Heart left ventricle (tissue), 13 donors: ENCODE results near the gene TMEM229B.

Source experiments
- CTCF ChIP-seq, 12 donors: fragments of 200-600 bp; sonication (generic) in 4 of 12; IDR thresholded peaks; one replicate each; pipeline versions ENCODE4 v1.5.0 to v1.8.0; 2018 to 2022; ENCODE audit warnings: antibody characterized with exemption in 12 of 12, mild to moderate bottlenecking in 5 of 12
- POLR2A ChIP-seq, 2 donors: fragments of 450-650 bp; IDR thresholded peaks; one replicate each; pipeline ENCODE4 v1.6.1; 2017; ENCODE audit warnings: antibody characterized with exemption in 2 of 2, mild to moderate bottlenecking in 2 of 2, moderate library complexity in 2 of 2
- donor health status: ischemic (EF 13 %, LVEDD 7.1; RV severe dilation, severe dysfunction).
- donor health status: DM: no; HTN: yes; CAD: no.
- donor health status: DM: no; HTN: no; CAD: no.
- donor health status: ischemic (EF 25% LVEDD 6.9; RV normal size, moderate dysfunction).
- donor health status: ischemic (EF 25% LVEDD 5.7; RV mildly dilated, moderate dysfunction).
- donor health status: ischemic (EF 35%, LVEDD 5.7; RV mildly dilated, moderate dysfunction).
- donor health status: nonischemic (EF 11% LVEDD 7.7; RV severe dilation, severe dysfunction).
- donor health status: DM: yes; HTN: yes; CAD: no.
- donor health status: PGD.
- donor health status: ischemic (EF 29% LVEDD 5.4; RV normal size, mild dysfunction).
- donor health status: nonischemic (EF 23%, LVEDD 6.1; RV moderate dilation, normal function).

- TF ChIP-seq POLR2A (IDR thresholded peaks at IDR 0.05) (no peak), CTCF (IDR thresholded peaks at IDR 0.05) (no peak)
Measured at GRCh38 chr14:67426161-67426560, 62.4 kb downstream of the TMEM229B start.
